ENCODE data around the gene SMIM30.

The SMIM30 gene

GRCh38 chr7:113099284-113099919 lies 19.0 kb downstream of the SMIM30 start:
- DNase-seq = no peak

GRCh38 chr7:113094517-113095249 lies 23.7 kb downstream of the SMIM30 start:
- no peak for DNase-seq

GRCh38 chr7:113093561-113093960 lies 24.8 kb downstream of the SMIM30 start:
- no peak for DNase-seq

GRCh38 chr7:113092762-113093161 lies 25.6 kb downstream of the SMIM30 start:
- no peak for DNase-seq

GRCh38 chr7:113087071-113087998 lies 31.0 kb downstream of the SMIM30 start:
- DNase-seq = no peak

GRCh38 chr7:113086431-113086888 lies 31.9 kb downstream of the SMIM30 start, which contains the start of gene GPR85:
TSS of gene GPR85 (minus strand) at chr7:113086827. CDS start at chr7:113084721, 2,106 bp downstream.
- no peak for DNase-seq

- DNase-seq = no peak
Observed at GRCh38 chr7:113085781-113086390, 32.5 kb downstream of the SMIM30 start.

- no peak for DNase-seq
Observed at GRCh38 chr7:113084496-113085172, 33.7 kb downstream of the SMIM30 start.

GRCh38 chr7:113083816-113084495 lies 34.4 kb downstream of the SMIM30 start:
- no peak for DNase-seq

GRCh38 chr7:113083132-113083815 lies 35.1 kb downstream of the SMIM30 start:
- no peak for DNase-seq

- DNase-seq = no peak
Observed at GRCh38 chr7:113078331-113078730, 40.0 kb downstream of the SMIM30 start.

- no peak for DNase-seq
Observed at GRCh38 chr7:113076703-113077102, 41.7 kb downstream of the SMIM30 start.

- DNase-seq = no peak
Observed at GRCh38 chr7:113071465-113071864, 46.9 kb downstream of the SMIM30 start.
